Activated CD8-positive, alpha-beta T cell treated with anti-CD3 and anti-CD28 coated beads for 36 hours (primary cell): ENCODE data around the gene SDF2. TPM values are rescaled to one million over a fixed set of nuclear protein-coding genes. Genes with fewer than 3 reads are reported as not detected.

ENCODE experiments used
- ATAC-seq: fragments of 200-7000 bp; cut with Tn5 transposase; one replicate; pipeline ENCODE4 v1.10.0; 2021; ENCODE audit warnings: mild to moderate bottlenecking, moderate library complexity
- CTCF ChIA-PET: fragments of 350-600 bp; sonication (Branson Sonifier 250); formaldehyde crosslinking; loops from one replicate; lab custom pipeline; 2021; ENCODE audit warnings: antibody characterized with exemption; lab: Charles Lee
- POLR2A ChIA-PET: fragments of 350-600 bp; sonication (Branson Sonifier 250); formaldehyde crosslinking; loops from one replicate; lab custom pipeline; 2021; ENCODE audit warnings: antibody characterized with exemption; lab: Charles Lee
- DNase-seq: peaks from one replicate; pipeline ENCODE4 v3.0.0-alpha.2; 2020
- H3K27ac Mint-ChIP-seq: one replicate; pipeline ENCODE4 v1.8.0; 2021; ENCODE audit warnings: mild to moderate bottlenecking, mixed read lengths
- H3K27me3 Mint-ChIP-seq: one replicate; pipeline ENCODE4 v1.8.0; 2021; ENCODE audit warnings: mixed read lengths
- H3K36me3 Mint-ChIP-seq: one replicate; pipeline ENCODE4 v1.8.0; 2021; ENCODE audit warnings: low read depth, mixed read lengths
- H3K4me1 Mint-ChIP-seq: one replicate; pipeline ENCODE4 v1.8.0; 2021; ENCODE audit warnings: low read depth, mixed read lengths
- H3K4me3 Mint-ChIP-seq: one replicate; pipeline ENCODE4 v1.8.0; 2021; ENCODE audit warnings: mild to moderate bottlenecking, moderate library complexity, mixed read lengths
- H3K9me3 Mint-ChIP-seq: one replicate; pipeline ENCODE4 v1.8.0; 2021; ENCODE audit warnings: mixed read lengths
- CTCF ChIP-seq: fragments of 200-600 bp; IDR thresholded peaks from one replicate; pipeline ENCODE4 v1.8.0; 2022; ENCODE audit warnings: antibody characterized with exemption, mild to moderate bottlenecking
- intact Hi-C: fragments of 100-400 bp; cut with micrococcal nuclease; formaldehyde crosslinking; loops from one replicate; pipeline ENCODE4 v1.10.0; 2022
- total RNA-seq, 2 experiments: library from RNA; stranded (reverse); gene quantifications; one replicate each; pipeline ENCODE4 v1.2.3, GENCODE V29; 2021

The SDF2 gene
- total RNA-seq, 2 experiments from 2014 or later: 37.4 to 39.0 TPM

GRCh38 chr17:28685366-28685765, 23.7 kb upstream of the SDF2 start:
- ChIA-PET POLR2A (no interaction called here), CTCF (interaction anchor here (1.3 kb wide), 1 partner anchor 26 kb away, joined by 3 read pairs; the partner anchor contains the start of gene PROCA1)
- H3K9me3 Mint-ChIP-seq: no peaks in the 10 kb centered on the region
- DNase-seq (no peak), ATAC-seq (no peak)
- H3K27ac Mint-ChIP-seq: no peak overlapping the region
- intact Hi-C loops: no loop called here
- H3K4me3 Mint-ChIP-seq: no peak overlapping the region
- TF ChIP-seq CTCF: no peak
- no peaks in the 10 kb centered on the region for H3K27me3 Mint-ChIP-seq
- peaks cover 68% of the 10 kb centered on the region for H3K36me3 Mint-ChIP-seq
- H3K4me1 Mint-ChIP-seq: no peaks in the 10 kb centered on the region

- POLR2A ChIA-PET: no interaction called here
- H3K36me3 Mint-ChIP-seq: peaks cover 64% of the 10 kb centered on the region
- H3K4me1 Mint-ChIP-seq: no peaks in the 10 kb centered on the region
- intact Hi-C loops: no loop called here
- no peaks in the 10 kb centered on the region for H3K27me3 Mint-ChIP-seq
- no peak overlapping the region for H3K27ac Mint-ChIP-seq
- H3K4me3 Mint-ChIP-seq: no peak overlapping the region
- no peaks in the 10 kb centered on the region for H3K9me3 Mint-ChIP-seq
- CTCF ChIA-PET: no interaction called here
- no peak for DNase-seq
- TF ChIP-seq CTCF: no peak
- no peak for ATAC-seq
Measured at GRCh38 chr17:28684963-28685362, 23.3 kb upstream of the SDF2 start.

GRCh38 chr17:28682655-28683054, 20.9 kb upstream of the SDF2 start:
- intact Hi-C loops: no loop called here
- Mint-ChIP-seq H3K4me3 (no peak overlapping the region), H3K9me3 (no peaks in the 10 kb centered on the region), H3K4me1 (no peaks in the 10 kb centered on the region), H3K27ac (no peak overlapping the region), H3K36me3 (peaks cover 55% of the 10 kb centered on the region), H3K27me3 (no peaks in the 10 kb centered on the region)
- DNase-seq (no peak), ATAC-seq (no peak)
- CTCF ChIA-PET: interaction anchor here (0.6 to 1.2 kb wide), 3 partner anchors 34 to 67 kb away, joined by 3 to 4 read pairs (median 3); no protein-coding TSS in a partner anchor
- POLR2A ChIA-PET: interaction anchor here (0.7 to 1.0 kb wide), 4 partner anchors 9 to 27 kb away, joined by 3 to 4 read pairs (median 4); no protein-coding TSS in a partner anchor
- no peak for TF ChIP-seq CTCF

- Mint-ChIP-seq H3K4me1 (no peaks in the 10 kb centered on the region), H3K27ac (no peak overlapping the region), H3K36me3 (peaks cover 63% of the 10 kb centered on the region), H3K27me3 (no peaks in the 10 kb centered on the region), H3K9me3 (no peaks in the 10 kb centered on the region), H3K4me3 (no peak overlapping the region)
- intact Hi-C loops: no loop called here
- TF ChIP-seq CTCF: no peak
- ATAC-seq (peak; percentile 27), DNase-seq (peak; percentile 24)
- ChIA-PET POLR2A (interaction anchor here (0.8 to 2.3 kb wide), 3 partner anchors 16 to 36 kb away, joined by 3 to 11 read pairs (median 3); partner anchors contain the start of gene BLTP2), CTCF (interaction anchor here (1.0 to 6.9 kb wide), 6 partner anchors 14 to 51 kb away, joined by 3 to 66 read pairs (median 4); partner anchors contain the start of genes BLTP2, SDF2 and SUPT6H)
Measured at GRCh38 chr17:28675980-28676379, 14.3 kb upstream of the SDF2 start.

GRCh38 chr17:28675490-28675889, 13.8 kb upstream of the SDF2 start:
- DNase-seq: no peak
- intact Hi-C loops: no loop called here
- no peak overlapping the region for H3K4me3 Mint-ChIP-seq
- CTCF ChIA-PET: interaction anchor here (1.0 to 6.9 kb wide), 6 partner anchors 13 to 51 kb away, joined by 3 to 66 read pairs (median 4); partner anchors contain the start of gene BLTP2
- POLR2A ChIA-PET: interaction anchor here (0.8 to 1.1 kb wide), 3 partner anchors 15 to 35 kb away, joined by 3 read pairs; no protein-coding TSS in a partner anchor
- no peaks in the 10 kb centered on the region for H3K4me1 Mint-ChIP-seq
- TF ChIP-seq CTCF: no peak
- no peak overlapping the region for H3K27ac Mint-ChIP-seq
- no peak for ATAC-seq
- H3K9me3 Mint-ChIP-seq: no peaks in the 10 kb centered on the region
- peaks cover 65% of the 10 kb centered on the region for H3K36me3 Mint-ChIP-seq
- H3K27me3 Mint-ChIP-seq: no peaks in the 10 kb centered on the region
